Measurements from ENCODE around the gene HSPE1.

- TF ChIP-seq CTCF (conservative IDR thresholded peaks at IDR 0.05) = no peak
- no peak for TF ChIP-seq ZFX (IDR thresholded peaks at IDR 0.05)
Measured at GRCh38 chr2:197504000-197504399, 3.8 kb downstream of the HSPE1 start.
